ENCODE data around the gene NR1D1.

DNA sequence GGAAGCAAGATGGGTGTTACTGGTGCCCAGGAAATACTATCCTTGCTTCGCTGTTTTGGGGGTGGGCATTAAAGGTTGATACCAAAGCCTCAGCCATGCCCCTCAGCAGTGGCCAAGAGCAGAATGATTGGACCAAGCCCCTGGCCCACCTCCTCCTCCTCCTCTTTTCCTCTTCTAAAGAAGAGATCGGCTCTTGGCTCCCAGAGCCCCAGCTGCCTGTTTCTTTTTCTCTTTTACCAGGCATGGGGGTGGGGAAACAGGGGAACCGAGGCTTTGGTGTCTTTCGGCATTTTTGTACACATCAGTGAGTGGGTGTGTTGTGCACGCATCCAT, 31.8 kb downstream of the NR1D1 start:
- TF ChIP-seq POLR2A (IDR thresholded peaks at IDR 0.05): no peak
- TF ChIP-seq, protein P1, sequence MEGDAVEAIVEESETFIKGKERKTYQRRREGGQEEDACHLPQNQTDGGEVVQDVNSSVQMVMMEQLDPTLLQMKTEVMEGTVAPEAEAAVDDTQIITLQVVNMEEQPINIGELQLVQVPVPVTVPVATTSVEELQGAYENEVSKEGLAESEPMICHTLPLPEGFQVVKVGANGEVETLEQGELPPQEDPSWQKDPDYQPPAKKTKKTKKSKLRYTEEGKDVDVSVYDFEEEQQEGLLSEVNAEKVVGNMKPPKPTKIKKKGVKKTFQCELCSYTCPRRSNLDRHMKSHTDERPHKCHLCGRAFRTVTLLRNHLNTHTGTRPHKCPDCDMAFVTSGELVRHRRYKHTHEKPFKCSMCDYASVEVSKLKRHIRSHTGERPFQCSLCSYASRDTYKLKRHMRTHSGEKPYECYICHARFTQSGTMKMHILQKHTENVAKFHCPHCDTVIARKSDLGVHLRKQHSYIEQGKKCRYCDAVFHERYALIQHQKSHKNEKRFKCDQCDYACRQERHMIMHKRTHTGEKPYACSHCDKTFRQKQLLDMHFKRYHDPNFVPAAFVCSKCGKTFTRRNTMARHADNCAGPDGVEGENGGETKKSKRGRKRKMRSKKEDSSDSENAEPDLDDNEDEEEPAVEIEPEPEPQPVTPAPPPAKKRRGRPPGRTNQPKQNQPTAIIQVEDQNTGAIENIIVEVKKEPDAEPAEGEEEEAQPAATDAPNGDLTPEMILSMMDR (IDR thresholded peaks at IDR 0.05): no peak

All from body of pancreas (tissue), 4 donors.